Keratinocyte (primary cell): ENCODE measurements around the gene RNF112. TPM values are rescaled to one million over a fixed set of nuclear protein-coding genes. Genes with fewer than 3 reads are reported as not detected.

Source experiments
- DNase-seq: peaks from one replicate; pipeline ENCODE4 v3.0.0-alpha.2; 2011; ENCODE audit warnings: low read depth, missing footprints, low spot score
- FAIRE-seq: peaks from 2 replicates; lab custom pipeline; 2011; peaks lifted over from hg19 to GRCh38; lab: Jason Lieb, UNC
- H2AFZ ChIP-seq: 2 replicates; pipeline ENCODE4 v1.6.0; 2012; ENCODE audit warnings: low read length, control low read depth, inconsistent platforms; ENCODE audit not compliant: control insufficient read depth
- H3K27ac ChIP-seq: 2 replicates; pipeline ENCODE4 v1.5.1; 2011; ENCODE audit warnings: low read length; ENCODE audit not compliant: control insufficient read depth, insufficient read depth
- H3K27me3 ChIP-seq: 3 replicates; pipeline ENCODE4 v1.6.0; 2011; ENCODE audit warnings: low read length; ENCODE audit not compliant: control insufficient read depth, insufficient read depth; ENCODE audit errors: extremely low read depth
- H3K36me3 ChIP-seq, 2 experiments: 2 replicates in 1 of 2; 3 replicates in 1 of 2; pipeline ENCODE4 v1.5.1; 2011; ENCODE audit warnings: low read length in 2 of 2, mild to moderate bottlenecking in 1 of 2; ENCODE audit not compliant: control insufficient read depth in 2 of 2, insufficient read depth in 2 of 2; ENCODE audit errors: extremely low read depth in 1 of 2
- H3K4me1 ChIP-seq: 3 replicates; pipeline ENCODE4 v1.5.1; 2011; ENCODE audit warnings: low read length; ENCODE audit not compliant: control insufficient read depth, insufficient read depth; ENCODE audit errors: extremely low read depth
- H3K4me2 ChIP-seq: 3 replicates; pipeline ENCODE4 v1.6.0; 2011; ENCODE audit warnings: low read depth, low read length; ENCODE audit not compliant: control insufficient read depth, insufficient read depth; ENCODE audit errors: extremely low read depth
- H3K4me3 ChIP-seq, 3 experiments: fragments of 200-600 bp in 1 of 3; sonication (generic) in 1 of 3; 2 replicates in 2 of 3; 3 replicates in 1 of 3; pipeline ENCODE4 v1.5.1; 2011 to 2016; ENCODE audit warnings: low read length in 3 of 3, mild to moderate bottlenecking in 3 of 3, control low read depth in 2 of 3, inconsistent platforms in 1 of 3, low read depth in 1 of 3, mixed read lengths in 1 of 3, mixed run types in 1 of 3, moderate library complexity in 1 of 3; ENCODE audit not compliant: control insufficient read depth in 2 of 3, insufficient read depth in 2 of 3; ENCODE audit errors: extremely low read depth in 1 of 3
- H3K79me2 ChIP-seq: 2 replicates; pipeline ENCODE4 v1.6.0; 2012; ENCODE audit warnings: low read length; ENCODE audit not compliant: control insufficient read depth, insufficient read depth
- H3K9ac ChIP-seq: 3 replicates; pipeline ENCODE4 v1.6.0; 2011; ENCODE audit warnings: low read length; ENCODE audit not compliant: control insufficient read depth, insufficient read depth; ENCODE audit errors: extremely low read depth
- H3K9me1 ChIP-seq: 3 replicates; pipeline ENCODE4 v1.6.0; 2011; ENCODE audit warnings: low read length; ENCODE audit not compliant: control insufficient read depth, insufficient read depth; ENCODE audit errors: extremely low read depth
- H3K9me3 ChIP-seq: 2 replicates; pipeline ENCODE4 v1.5.1; 2012; ENCODE audit warnings: low read depth, low read length; ENCODE audit not compliant: control insufficient read depth
- H4K20me1 ChIP-seq: 3 replicates; pipeline ENCODE4 v1.6.0; 2011; ENCODE audit warnings: low read length; ENCODE audit not compliant: control insufficient read depth, insufficient read depth; ENCODE audit errors: extremely low read depth
- EZH2 ChIP-seq: IDR thresholded peaks from one replicate; pipeline ENCODE4 v1.6.1; 2012; ENCODE audit warnings: inconsistent platforms, mild to moderate bottlenecking, low read length, moderate library complexity
- dilution Hi-C: fragments of 300-500 bp; cut with MboI; formaldehyde crosslinking; loops from one replicate; pipeline ENCODE4 v1.7.0; 2020; ENCODE audit warnings: low sequenced_read_pairs; ENCODE audit not compliant: extremely low pct_ligation_motif_present
- polyA plus RNA-seq, 5 experiments: library from polyadenylated mRNA; depleted of rRNA in 3 of 5; stranded (reverse) in 3 of 5; stranded (forward) in 1 of 5; unstranded in 1 of 5; fragments of >200 nt; gene quantifications; 1 replicate in 1 of 5; 2 replicates in 3 of 5; 3 replicates in 1 of 5; pipeline versions ENCODE4 v1.2.1 to v1.2.3, GENCODE V29; 2011 to 2012; ENCODE audit warnings: missing spikeins in 2 of 5, low read depth in 1 of 5, low replicate concordance in 1 of 5
- TF ChIP-seq, protein P1 (sequence below), 3 experiments: IDR thresholded peaks in 1 of 3; conservative IDR thresholded peaks in 1 of 3; optimal IDR thresholded peaks in 1 of 3; 2 replicates in 2 of 3; 3 replicates in 1 of 3; pipeline versions ENCODE3 to v1.5.1; 2011; ENCODE audit warnings: low read length in 3 of 3, mild to moderate bottlenecking in 3 of 3, moderate library complexity in 2 of 3, control low read depth in 1 of 3, inconsistent platforms in 1 of 3; ENCODE audit not compliant: insufficient read depth in 2 of 3; ENCODE audit errors: extremely low read depth in 1 of 3

RNF112 gene
- polyA plus RNA-seq, 1 donor (not counting 4 experiments of a cell fraction or from before 2014, with no cell fraction given): 0.05 TPM

DNA sequence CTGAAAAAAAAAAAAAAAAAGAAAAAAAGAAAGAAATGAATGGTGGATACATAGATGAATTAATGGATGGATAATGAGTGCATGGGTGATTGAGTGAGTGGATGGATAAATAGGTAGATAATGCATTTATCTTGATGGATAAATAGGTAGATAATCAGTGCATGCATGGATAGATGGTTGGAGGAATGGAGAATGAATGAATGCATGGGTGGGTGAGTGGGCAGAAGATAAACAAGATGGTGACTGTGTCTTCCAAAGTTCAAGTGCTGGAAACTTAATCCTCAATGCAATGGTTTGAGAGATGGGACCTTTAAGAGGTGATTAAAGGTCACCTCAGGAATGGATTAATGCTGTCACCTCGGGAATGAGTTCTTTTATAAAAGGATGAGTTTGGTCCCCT is 6.8 kb upstream of the RNF112 start:
- DNase-seq (no peak), FAIRE-seq (no peak)
- Histone ChIP-seq H2AFZ (no peak overlapping the region), H3K36me3 (no peaks in the 10 kb centered on the region), H3K9me1 (no peaks in the 10 kb centered on the region), H3K9ac (no peak overlapping the region), H3K79me2 (no peaks in the 10 kb centered on the region), H3K4me3 (no peak overlapping the region), H4K20me1 (no peaks in the 10 kb centered on the region), H3K4me2 (no peak overlapping the region), H3K4me1 (peaks cover 3% of the 10 kb centered on the region), H3K27ac (no peak overlapping the region), H3K9me3 (no peaks in the 10 kb centered on the region), H3K27me3 (no peaks in the 10 kb centered on the region)
- dilution Hi-C loops: no loop called here
- TF ChIP-seq EZH2: no peak
- TF ChIP-seq, protein P1, sequence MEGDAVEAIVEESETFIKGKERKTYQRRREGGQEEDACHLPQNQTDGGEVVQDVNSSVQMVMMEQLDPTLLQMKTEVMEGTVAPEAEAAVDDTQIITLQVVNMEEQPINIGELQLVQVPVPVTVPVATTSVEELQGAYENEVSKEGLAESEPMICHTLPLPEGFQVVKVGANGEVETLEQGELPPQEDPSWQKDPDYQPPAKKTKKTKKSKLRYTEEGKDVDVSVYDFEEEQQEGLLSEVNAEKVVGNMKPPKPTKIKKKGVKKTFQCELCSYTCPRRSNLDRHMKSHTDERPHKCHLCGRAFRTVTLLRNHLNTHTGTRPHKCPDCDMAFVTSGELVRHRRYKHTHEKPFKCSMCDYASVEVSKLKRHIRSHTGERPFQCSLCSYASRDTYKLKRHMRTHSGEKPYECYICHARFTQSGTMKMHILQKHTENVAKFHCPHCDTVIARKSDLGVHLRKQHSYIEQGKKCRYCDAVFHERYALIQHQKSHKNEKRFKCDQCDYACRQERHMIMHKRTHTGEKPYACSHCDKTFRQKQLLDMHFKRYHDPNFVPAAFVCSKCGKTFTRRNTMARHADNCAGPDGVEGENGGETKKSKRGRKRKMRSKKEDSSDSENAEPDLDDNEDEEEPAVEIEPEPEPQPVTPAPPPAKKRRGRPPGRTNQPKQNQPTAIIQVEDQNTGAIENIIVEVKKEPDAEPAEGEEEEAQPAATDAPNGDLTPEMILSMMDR (optimal IDR thresholded peaks at IDR 0.05 in 1 of 3, IDR thresholded peaks at IDR 0.05 in 1 of 3, conservative IDR thresholded peaks at IDR 0.05 in 1 of 3; ENCODE audit: extremely low read depth in 1 of 3, insufficient read depth in 2 of 3, low read length in 3 of 3): no peak

GRCh38 chr17:19405114-19405513 is 5.9 kb upstream of the RNF112 start:
- Histone ChIP-seq H3K4me1 (peaks cover 11% of the 10 kb centered on the region), H3K27me3 (no peaks in the 10 kb centered on the region), H3K36me3 (no peaks in the 10 kb centered on the region), H3K27ac (no peak overlapping the region), H3K9me3 (no peaks in the 10 kb centered on the region), H3K79me2 (no peaks in the 10 kb centered on the region), H3K9ac (no peak overlapping the region), H3K4me2 (no peak overlapping the region), H3K4me3 (no peak overlapping the region), H3K9me1 (peaks cover 2% of the 10 kb centered on the region), H4K20me1 (no peaks in the 10 kb centered on the region), H2AFZ (no peak overlapping the region)
- TF ChIP-seq, protein P1 (optimal IDR thresholded peaks at IDR 0.05 in 1 of 3, IDR thresholded peaks at IDR 0.05 in 1 of 3, conservative IDR thresholded peaks at IDR 0.05 in 1 of 3; ENCODE audit: extremely low read depth in 1 of 3, insufficient read depth in 2 of 3, low read length in 3 of 3): no peak
- TF ChIP-seq EZH2: no peak
- no peak for DNase-seq
- FAIRE-seq: no peak
- dilution Hi-C loops: no loop called here
